ENCODE data around the gene YKT6.

GRCh38 chr7:44258423-44258760, 57.6 kb downstream of the YKT6 start:
- TF ChIP-seq CTCF (IDR thresholded peaks at IDR 0.05) (no peak), POLR2A (IDR thresholded peaks at IDR 0.05) (no peak)

Measured in thyroid gland (tissue), 4 donors.